WTC11 (cell line): ENCODE measurements around the gene FAM221B. TPM values are rescaled to one million over a fixed set of nuclear protein-coding genes. Genes with fewer than 3 reads are reported as not detected.

Source experiments
- ATAC-seq: fragments of 200-7000 bp; cut with Tn5 transposase; 2 replicates; pipeline ENCODE4 v1.10.0; 2021; ENCODE audit warnings: mild to moderate bottlenecking, moderate library complexity
- CTCF ChIA-PET: fragments of 300-600 bp; sonication (Branson Sonifier 250); formaldehyde crosslinking; loops from one replicate; lab custom pipeline; 2021; ENCODE audit warnings: antibody characterized with exemption; lab: Charles Lee
- POLR2A ChIA-PET: fragments of 350-600 bp; sonication (Branson Sonifier 250); formaldehyde crosslinking; loops from one replicate; lab custom pipeline; 2021; ENCODE audit warnings: antibody characterized with exemption; lab: Charles Lee
- DNase-seq: peaks from one replicate; pipeline ENCODE4 v3.0.0; 2021; ENCODE audit warnings: low spot score
- H3K27ac Mint-ChIP-seq: 2 replicates; pipeline ENCODE4 v1.8.0; 2021; ENCODE audit warnings: mixed read lengths
- H3K27me3 Mint-ChIP-seq: 2 replicates; pipeline ENCODE4 v1.8.0; 2021; ENCODE audit warnings: low read depth, mild to moderate bottlenecking, moderate library complexity, mixed read lengths
- H3K36me3 Mint-ChIP-seq: 2 replicates; pipeline ENCODE4 v1.8.0; 2021; ENCODE audit warnings: mixed read lengths
- H3K4me1 Mint-ChIP-seq: 2 replicates; pipeline ENCODE4 v1.8.0; 2022; ENCODE audit warnings: mixed read lengths
- H3K4me3 Mint-ChIP-seq: 2 replicates; pipeline ENCODE4 v1.8.0; 2021; ENCODE audit warnings: mild to moderate bottlenecking, moderate library complexity, mixed read lengths
- H3K9me3 Mint-ChIP-seq: 2 replicates; pipeline ENCODE4 v1.8.0; 2021; ENCODE audit warnings: mixed read lengths
- CBFB ChIP-seq: sonication (generic); formaldehyde crosslinking; IDR thresholded peaks from 2 replicates; pipeline ENCODE4 v1.8.1; 2022; ENCODE audit warnings: mild to moderate bottlenecking, low read depth, missing genetic modification reagents
- GRHL2 ChIP-seq: fragments of 250-450 bp; sonication (Bioruptor Pico); IDR thresholded peaks from 2 replicates; pipeline ENCODE4 v1.8.0; 2022; ENCODE audit warnings: mild to moderate bottlenecking, moderate library complexity; ENCODE audit not compliant: insufficient replicate concordance, severe bottlenecking
- GTF2I ChIP-seq: fragments of 250-450 bp; sonication (Bioruptor Pico); conservative IDR thresholded peaks from 2 replicates; pipeline ENCODE4 v1.4.0; 2021; ENCODE audit warnings: mild to moderate bottlenecking
- HMGA2 ChIP-seq: fragments of 250-450 bp; sonication (Bioruptor Pico); IDR thresholded peaks from 2 replicates; pipeline ENCODE4 v1.4.0; 2021; ENCODE audit warnings: mild to moderate bottlenecking, moderate library complexity
- NFE2L1 ChIP-seq: sonication (generic); formaldehyde crosslinking; IDR thresholded peaks from 2 replicates; pipeline ENCODE4 v1.8.1; 2023; ENCODE audit warnings: missing genetic modification reagents
- NR1H2 ChIP-seq: sonication (generic); formaldehyde crosslinking; IDR thresholded peaks from 2 replicates; pipeline ENCODE4 v1.9.0; 2021; ENCODE audit warnings: mild to moderate bottlenecking, moderate library complexity, missing genetic modification reagents
- RELA ChIP-seq: sonication (generic); formaldehyde crosslinking; IDR thresholded peaks from 2 replicates; pipeline ENCODE4 v1.8.1; 2022; ENCODE audit warnings: missing genetic modification reagents, mild to moderate bottlenecking, borderline replicate concordance
- TEAD1 ChIP-seq: sonication (generic); formaldehyde crosslinking; IDR thresholded peaks from 2 replicates; pipeline ENCODE4 v1.8.0; 2022; ENCODE audit warnings: mild to moderate bottlenecking, missing genetic modification reagents
- TEAD4 ChIP-seq: sonication (generic); formaldehyde crosslinking; IDR thresholded peaks from 2 replicates; pipeline ENCODE4 v1.8.0; 2022; ENCODE audit warnings: mild to moderate bottlenecking, missing genetic modification reagents
- TP53 ChIP-seq: sonication (generic); formaldehyde crosslinking; IDR thresholded peaks from 2 replicates; pipeline ENCODE4 v1.8.1; 2023; ENCODE audit warnings: mild to moderate bottlenecking, missing genetic modification reagents
- ZNF121 ChIP-seq: sonication (generic); formaldehyde crosslinking; IDR thresholded peaks from 2 replicates; pipeline ENCODE4 v1.8.0; 2023; ENCODE audit warnings: missing genetic modification reagents
- ZNF671 ChIP-seq: fragments of 250-450 bp; sonication (Bioruptor Pico); IDR thresholded peaks from 2 replicates; pipeline ENCODE4 v1.8.0; 2021; ENCODE audit warnings: mild to moderate bottlenecking
- total RNA-seq: library from RNA; stranded (reverse); gene quantifications from 3 replicates; pipeline ENCODE4 v1.2.3, GENCODE V29; 2021
- TF ChIP-seq, protein P1 (sequence below): sonication (generic); formaldehyde crosslinking; conservative IDR thresholded peaks from 2 replicates; pipeline ENCODE4 v1.8.1; 2023; ENCODE audit warnings: mild to moderate bottlenecking, low read depth, missing genetic modification reagents, moderate library complexity
- TF ChIP-seq, protein P2 (sequence below): sonication (generic); formaldehyde crosslinking; IDR thresholded peaks from 2 replicates; pipeline ENCODE4 v1.8.1; 2023; ENCODE audit warnings: mild to moderate bottlenecking, missing genetic modification reagents
- TF ChIP-seq, protein P3 (sequence below): sonication (generic); formaldehyde crosslinking; IDR thresholded peaks from 2 replicates; pipeline ENCODE4 v1.8.0; 2023; ENCODE audit warnings: missing genetic modification reagents, mild to moderate bottlenecking, borderline replicate concordance
- TF ChIP-seq, protein P4 (sequence below): sonication (generic); formaldehyde crosslinking; IDR thresholded peaks from 2 replicates; pipeline ENCODE4 v1.8.1; 2022; ENCODE audit warnings: mild to moderate bottlenecking, missing genetic modification reagents, moderate library complexity, borderline replicate concordance

Gene FAM221B
- total RNA-seq, 1 experiment from 2014 or later: 0.11 TPM

DNA sequence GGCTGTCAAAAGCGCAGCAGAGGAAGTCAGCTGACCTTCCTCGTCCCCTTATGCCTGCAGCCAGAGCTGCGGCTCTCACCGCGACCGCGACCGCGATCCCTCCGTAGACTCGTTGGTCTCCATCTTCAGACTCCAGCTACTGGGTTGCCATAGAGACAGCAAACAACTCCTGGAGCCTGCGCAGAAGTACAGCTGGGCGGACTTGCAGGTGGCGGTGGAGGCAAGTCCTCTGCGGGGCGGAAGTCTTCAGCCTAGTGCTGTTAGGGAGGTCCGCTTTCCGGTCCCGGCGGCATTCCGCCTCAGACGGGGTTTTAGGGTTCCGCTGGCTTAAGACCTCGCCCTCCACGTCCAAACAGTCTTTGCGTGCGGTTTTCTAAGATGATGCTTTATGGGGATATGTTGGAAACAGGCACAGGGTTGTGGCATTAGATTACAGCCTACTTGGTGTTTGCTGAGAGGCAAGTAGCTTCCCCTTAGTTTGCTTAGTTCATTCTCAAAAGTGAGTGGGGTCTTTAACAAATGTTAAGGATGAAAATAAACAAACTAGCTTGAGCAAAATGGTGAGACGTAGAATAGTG is 16.4 kb downstream of the FAM221B start, which contains the start of gene SPAG8 (continued):
- no peak for TF ChIP-seq HMGA2 (CRISPR knock-in tag)
- TF ChIP-seq TEAD1 (CRISPR knock-in tag): 0 out of 2 replicates have a peak, but pooled peaks have one; percentile 35
- 0 out of 2 replicates have a peak, but pooled peaks have one; percentile 37 for TF ChIP-seq TP53
- TF ChIP-seq CBFB (CRISPR knock-in tag): no peak
- TF ChIP-seq, all 79 proteins: peak for 11

DNA sequence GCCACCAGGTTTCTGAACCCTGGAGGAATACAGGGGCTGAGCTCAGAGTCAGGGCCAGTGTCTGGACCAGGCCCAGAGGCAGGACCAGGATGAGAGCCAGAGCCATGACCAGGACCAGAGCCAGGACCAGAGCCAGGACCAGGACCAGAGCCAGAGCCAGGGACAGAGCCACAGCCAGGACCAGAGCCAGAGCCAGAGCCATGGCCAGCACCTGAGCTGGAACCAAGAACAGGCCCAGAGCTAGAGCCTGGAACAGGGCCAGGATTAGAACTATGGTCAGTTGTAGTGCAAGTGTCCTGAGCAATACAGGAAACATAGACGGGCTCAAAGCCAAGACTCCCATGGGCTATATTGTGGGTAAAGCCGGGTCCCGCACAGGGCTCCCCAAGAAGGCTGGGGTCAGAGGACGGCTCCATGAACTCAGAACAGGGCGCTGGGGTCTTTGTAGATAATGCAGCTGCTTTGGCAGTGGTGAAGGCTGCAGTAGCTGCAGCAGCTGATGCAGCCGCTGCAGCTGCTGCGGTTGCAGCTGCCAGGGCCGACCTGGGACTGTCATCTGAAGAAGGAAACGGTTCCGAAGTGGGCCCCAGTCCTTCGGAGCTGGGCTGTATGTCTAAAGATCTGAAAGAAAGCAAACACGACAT is 17.0 kb downstream of the FAM221B start:
- CTCF ChIA-PET: interaction anchor here (0.7 to 6.1 kb wide), 8 partner anchors 15 to 212 kb away, joined by 3 to 143 read pairs (median 6); partner anchors contain the start of gene NPR2
- TF ChIP-seq, protein P1, sequence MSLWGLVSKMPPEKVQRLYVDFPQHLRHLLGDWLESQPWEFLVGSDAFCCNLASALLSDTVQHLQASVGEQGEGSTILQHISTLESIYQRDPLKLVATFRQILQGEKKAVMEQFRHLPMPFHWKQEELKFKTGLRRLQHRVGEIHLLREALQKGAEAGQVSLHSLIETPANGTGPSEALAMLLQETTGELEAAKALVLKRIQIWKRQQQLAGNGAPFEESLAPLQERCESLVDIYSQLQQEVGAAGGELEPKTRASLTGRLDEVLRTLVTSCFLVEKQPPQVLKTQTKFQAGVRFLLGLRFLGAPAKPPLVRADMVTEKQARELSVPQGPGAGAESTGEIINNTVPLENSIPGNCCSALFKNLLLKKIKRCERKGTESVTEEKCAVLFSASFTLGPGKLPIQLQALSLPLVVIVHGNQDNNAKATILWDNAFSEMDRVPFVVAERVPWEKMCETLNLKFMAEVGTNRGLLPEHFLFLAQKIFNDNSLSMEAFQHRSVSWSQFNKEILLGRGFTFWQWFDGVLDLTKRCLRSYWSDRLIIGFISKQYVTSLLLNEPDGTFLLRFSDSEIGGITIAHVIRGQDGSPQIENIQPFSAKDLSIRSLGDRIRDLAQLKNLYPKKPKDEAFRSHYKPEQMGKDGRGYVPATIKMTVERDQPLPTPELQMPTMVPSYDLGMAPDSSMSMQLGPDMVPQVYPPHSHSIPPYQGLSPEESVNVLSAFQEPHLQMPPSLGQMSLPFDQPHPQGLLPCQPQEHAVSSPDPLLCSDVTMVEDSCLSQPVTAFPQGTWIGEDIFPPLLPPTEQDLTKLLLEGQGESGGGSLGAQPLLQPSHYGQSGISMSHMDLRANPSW: no peak
- TF ChIP-seq TEAD4 (no peak), RELA (no peak), GRHL2 (CRISPR knock-in tag) (no peak)
- TF ChIP-seq, protein P2, sequence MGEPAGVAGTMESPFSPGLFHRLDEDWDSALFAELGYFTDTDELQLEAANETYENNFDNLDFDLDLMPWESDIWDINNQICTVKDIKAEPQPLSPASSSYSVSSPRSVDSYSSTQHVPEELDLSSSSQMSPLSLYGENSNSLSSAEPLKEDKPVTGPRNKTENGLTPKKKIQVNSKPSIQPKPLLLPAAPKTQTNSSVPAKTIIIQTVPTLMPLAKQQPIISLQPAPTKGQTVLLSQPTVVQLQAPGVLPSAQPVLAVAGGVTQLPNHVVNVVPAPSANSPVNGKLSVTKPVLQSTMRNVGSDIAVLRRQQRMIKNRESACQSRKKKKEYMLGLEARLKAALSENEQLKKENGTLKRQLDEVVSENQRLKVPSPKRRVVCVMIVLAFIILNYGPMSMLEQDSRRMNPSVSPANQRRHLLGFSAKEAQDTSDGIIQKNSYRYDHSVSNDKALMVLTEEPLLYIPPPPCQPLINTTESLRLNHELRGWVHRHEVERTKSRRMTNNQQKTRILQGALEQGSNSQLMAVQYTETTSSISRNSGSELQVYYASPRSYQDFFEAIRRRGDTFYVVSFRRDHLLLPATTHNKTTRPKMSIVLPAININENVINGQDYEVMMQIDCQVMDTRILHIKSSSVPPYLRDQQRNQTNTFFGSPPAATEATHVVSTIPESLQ (CRISPR knock-in tag): no peak
- Mint-ChIP-seq H3K4me1 (peaks cover 27% of the 10 kb centered on the region), H3K36me3 (peaks cover 2% of the 10 kb centered on the region; the same call in 1 of the 2 replicates), H3K27ac (no peak overlapping the region), H3K27me3 (no peaks in the 10 kb centered on the region), H3K4me3 (peak overlapping the region; percentile 74), H3K9me3 (peaks cover 3% of the 10 kb centered on the region)
- POLR2A ChIA-PET: interaction anchor here (0.7 to 1.3 kb wide), 3 partner anchors 12 to 19 kb away, joined by 3 to 4 read pairs (median 3); partner anchors contain the start of genes FAM221B and TMEM8B
- DNase-seq (no peak), ATAC-seq (no peak)

DNA sequence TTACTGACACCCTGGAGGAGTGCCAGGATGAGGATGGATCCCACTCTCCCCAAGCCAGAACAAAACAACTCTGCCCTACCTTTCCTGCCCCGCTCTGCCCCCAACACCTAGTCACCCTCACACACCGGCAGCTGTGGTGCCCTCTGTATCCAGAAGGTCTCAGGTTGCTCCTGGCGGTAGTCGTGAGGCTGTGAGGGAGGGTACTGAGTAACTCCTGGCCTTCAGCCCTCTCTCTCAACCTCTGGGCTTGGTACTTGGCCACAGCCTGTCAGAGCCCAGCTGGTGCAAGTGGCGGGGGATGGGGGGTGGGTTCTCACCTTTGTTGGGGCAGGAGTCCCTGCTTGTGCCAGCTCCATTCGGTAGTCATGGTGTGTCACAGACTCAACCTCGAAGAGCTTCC is 18.4 kb downstream of the FAM221B start:
- POLR2A ChIA-PET: no interaction called here

More for the DNA sequence above, 18.4 kb downstream of the FAM221B start:
- H3K9me3 Mint-ChIP-seq: no peaks in the 10 kb centered on the region
- no peak for TF ChIP-seq ZNF671 (CRISPR knock-in tag)
- TF ChIP-seq, protein P3, sequence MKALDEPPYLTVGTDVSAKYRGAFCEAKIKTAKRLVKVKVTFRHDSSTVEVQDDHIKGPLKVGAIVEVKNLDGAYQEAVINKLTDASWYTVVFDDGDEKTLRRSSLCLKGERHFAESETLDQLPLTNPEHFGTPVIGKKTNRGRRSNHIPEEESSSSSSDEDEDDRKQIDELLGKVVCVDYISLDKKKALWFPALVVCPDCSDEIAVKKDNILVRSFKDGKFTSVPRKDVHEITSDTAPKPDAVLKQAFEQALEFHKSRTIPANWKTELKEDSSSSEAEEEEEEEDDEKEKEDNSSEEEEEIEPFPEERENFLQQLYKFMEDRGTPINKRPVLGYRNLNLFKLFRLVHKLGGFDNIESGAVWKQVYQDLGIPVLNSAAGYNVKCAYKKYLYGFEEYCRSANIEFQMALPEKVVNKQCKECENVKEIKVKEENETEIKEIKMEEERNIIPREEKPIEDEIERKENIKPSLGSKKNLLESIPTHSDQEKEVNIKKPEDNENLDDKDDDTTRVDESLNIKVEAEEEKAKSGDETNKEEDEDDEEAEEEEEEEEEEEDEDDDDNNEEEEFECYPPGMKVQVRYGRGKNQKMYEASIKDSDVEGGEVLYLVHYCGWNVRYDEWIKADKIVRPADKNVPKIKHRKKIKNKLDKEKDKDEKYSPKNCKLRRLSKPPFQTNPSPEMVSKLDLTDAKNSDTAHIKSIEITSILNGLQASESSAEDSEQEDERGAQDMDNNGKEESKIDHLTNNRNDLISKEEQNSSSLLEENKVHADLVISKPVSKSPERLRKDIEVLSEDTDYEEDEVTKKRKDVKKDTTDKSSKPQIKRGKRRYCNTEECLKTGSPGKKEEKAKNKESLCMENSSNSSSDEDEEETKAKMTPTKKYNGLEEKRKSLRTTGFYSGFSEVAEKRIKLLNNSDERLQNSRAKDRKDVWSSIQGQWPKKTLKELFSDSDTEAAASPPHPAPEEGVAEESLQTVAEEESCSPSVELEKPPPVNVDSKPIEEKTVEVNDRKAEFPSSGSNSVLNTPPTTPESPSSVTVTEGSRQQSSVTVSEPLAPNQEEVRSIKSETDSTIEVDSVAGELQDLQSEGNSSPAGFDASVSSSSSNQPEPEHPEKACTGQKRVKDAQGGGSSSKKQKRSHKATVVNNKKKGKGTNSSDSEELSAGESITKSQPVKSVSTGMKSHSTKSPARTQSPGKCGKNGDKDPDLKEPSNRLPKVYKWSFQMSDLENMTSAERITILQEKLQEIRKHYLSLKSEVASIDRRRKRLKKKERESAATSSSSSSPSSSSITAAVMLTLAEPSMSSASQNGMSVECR (CRISPR knock-in tag): no peak
- no peak for TF ChIP-seq NR1H2 (CRISPR knock-in tag)
- TF ChIP-seq, protein P4, sequence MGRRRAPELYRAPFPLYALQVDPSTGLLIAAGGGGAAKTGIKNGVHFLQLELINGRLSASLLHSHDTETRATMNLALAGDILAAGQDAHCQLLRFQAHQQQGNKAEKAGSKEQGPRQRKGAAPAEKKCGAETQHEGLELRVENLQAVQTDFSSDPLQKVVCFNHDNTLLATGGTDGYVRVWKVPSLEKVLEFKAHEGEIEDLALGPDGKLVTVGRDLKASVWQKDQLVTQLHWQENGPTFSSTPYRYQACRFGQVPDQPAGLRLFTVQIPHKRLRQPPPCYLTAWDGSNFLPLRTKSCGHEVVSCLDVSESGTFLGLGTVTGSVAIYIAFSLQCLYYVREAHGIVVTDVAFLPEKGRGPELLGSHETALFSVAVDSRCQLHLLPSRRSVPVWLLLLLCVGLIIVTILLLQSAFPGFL (CRISPR knock-in tag): no peak
- TF ChIP-seq ZNF121 (CRISPR knock-in tag): no peak
- no peak for TF ChIP-seq NFE2L1 (CRISPR knock-in tag)
- no peak for TF ChIP-seq GTF2I
- H3K4me1 Mint-ChIP-seq: peaks cover 24% of the 10 kb centered on the region
- no peaks in the 10 kb centered on the region for H3K27me3 Mint-ChIP-seq
- DNase-seq: no peak
- CTCF ChIA-PET: interaction anchor here (6.1 kb wide), 1 partner anchor 19 kb away, joined by 143 read pairs; the partner anchor contains the start of gene NPR2
- no peak overlapping the region for H3K27ac Mint-ChIP-seq
- H3K36me3 Mint-ChIP-seq: no peaks in the 10 kb centered on the region
- H3K4me3 Mint-ChIP-seq: no peak overlapping the region
- no peak for ATAC-seq
